Activated CD4-positive, alpha-beta memory T cell treated with anti-CD3 and anti-CD28 coated beads, Interleukin-2, amount 10 ng/mL, durations not matched to agents 7 days and 5 days (primary cell): ENCODE measurements around the gene ARMC6. TPM values are rescaled to one million over a fixed set of nuclear protein-coding genes. Genes with fewer than 3 reads are reported as not detected.

Experiments used
- CTCF ChIA-PET: fragments of 350-600 bp; sonication (Branson Sonifier 250); formaldehyde crosslinking; loops from one replicate; lab custom pipeline; 2021; ENCODE audit warnings: antibody characterized with exemption, inconsistent platforms; lab: Charles Lee
- POLR2A ChIA-PET: fragments of 350-600 bp; sonication (Branson Sonifier 250); formaldehyde crosslinking; loops from one replicate; lab custom pipeline; 2021; ENCODE audit warnings: antibody characterized with exemption; lab: Charles Lee
- DNase-seq: peaks from one replicate; pipeline ENCODE4 v3.0.0-alpha.2; 2020
- H3K27ac Mint-ChIP-seq: one replicate; pipeline ENCODE4 v1.8.0; 2021; ENCODE audit warnings: mild to moderate bottlenecking, mixed read lengths
- H3K27me3 Mint-ChIP-seq: one replicate; pipeline ENCODE4 v1.8.0; 2021; ENCODE audit warnings: mixed read lengths
- H3K36me3 Mint-ChIP-seq: one replicate; pipeline ENCODE4 v1.8.0; 2021; ENCODE audit warnings: low read depth, mixed read lengths
- H3K4me1 Mint-ChIP-seq: one replicate; pipeline ENCODE4 v1.8.0; 2021; ENCODE audit warnings: mixed read lengths
- H3K4me3 Mint-ChIP-seq: one replicate; pipeline ENCODE4 v1.8.0; 2021; ENCODE audit warnings: mild to moderate bottlenecking, mixed read lengths
- H3K9me3 Mint-ChIP-seq: one replicate; pipeline ENCODE4 v1.8.0; 2021; ENCODE audit warnings: mixed read lengths
- total RNA-seq, 2 experiments: library from RNA; stranded (reverse); gene quantifications; one replicate each; pipeline ENCODE4 v1.2.3, GENCODE V29; 2021

ARMC6 gene
- total RNA-seq, 2 experiments from 2014 or later: 19.7 to 22.5 TPM

DNA sequence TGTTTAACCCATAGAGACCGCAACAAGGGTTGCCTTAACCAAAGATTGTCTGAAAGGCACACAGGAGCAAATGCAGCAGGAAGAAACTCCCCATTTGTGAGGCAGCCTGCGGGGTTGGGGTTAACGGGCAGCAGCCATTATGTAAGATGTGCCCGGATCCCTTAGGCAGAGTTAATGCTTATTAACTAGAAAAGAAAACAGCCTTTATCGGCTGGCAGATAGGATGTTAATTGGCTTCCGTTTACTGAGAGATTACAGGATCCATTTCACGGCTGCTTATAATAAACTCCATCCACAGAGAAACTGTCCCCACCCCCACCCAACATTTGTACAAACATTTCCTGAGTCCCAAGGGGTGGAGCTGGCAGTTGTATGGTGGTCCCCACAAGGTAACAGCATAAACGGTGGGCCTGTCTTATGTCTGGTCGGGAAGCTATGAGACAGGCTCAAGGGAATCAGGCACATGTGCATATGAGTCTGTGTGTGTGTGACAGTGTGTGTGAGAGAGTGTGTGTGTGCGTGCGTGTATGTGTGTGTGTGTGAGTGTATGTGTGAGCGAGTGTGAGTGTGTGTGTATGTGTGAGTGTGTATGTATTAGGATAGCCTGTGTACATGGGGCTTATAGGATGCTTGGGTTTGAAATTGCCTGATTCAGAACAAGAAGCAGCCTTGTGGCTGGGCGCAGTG is 40.9 kb downstream of the ARMC6 start:
- ChIA-PET CTCF (no interaction called here), POLR2A (no interaction called here)
- Mint-ChIP-seq H3K27me3 (no peaks in the 10 kb centered on the region), H3K27ac (no peak overlapping the region), H3K4me3 (no peak overlapping the region), H3K9me3 (no peaks in the 10 kb centered on the region), H3K36me3 (peaks cover 2% of the 10 kb centered on the region), H3K4me1 (peaks cover 3% of the 10 kb centered on the region)
- no peak for DNase-seq

GRCh38 chr19:19075126-19075525 is 41.7 kb downstream of the ARMC6 start:
- POLR2A ChIA-PET: no interaction called here

GRCh38 chr19:19076476-19076875 is 43.1 kb downstream of the ARMC6 start:
- no peak overlapping the region for H3K27ac Mint-ChIP-seq
- no peaks in the 10 kb centered on the region for H3K9me3 Mint-ChIP-seq
- no peak for DNase-seq
- no peaks in the 10 kb centered on the region for H3K4me1 Mint-ChIP-seq
- H3K27me3 Mint-ChIP-seq: no peaks in the 10 kb centered on the region
- ChIA-PET POLR2A (no interaction called here), CTCF (no interaction called here)
- H3K4me3 Mint-ChIP-seq: no peak overlapping the region
- H3K36me3 Mint-ChIP-seq: peaks cover 2% of the 10 kb centered on the region

More at GRCh38 chr19:19075126-19075525, 41.7 kb downstream of the ARMC6 start:
- H3K36me3 Mint-ChIP-seq: peaks cover 2% of the 10 kb centered on the region
- H3K27ac Mint-ChIP-seq: no peak overlapping the region
- no peak for DNase-seq
- no peaks in the 10 kb centered on the region for H3K9me3 Mint-ChIP-seq
- H3K4me3 Mint-ChIP-seq: no peak overlapping the region
- no peaks in the 10 kb centered on the region for H3K27me3 Mint-ChIP-seq
- CTCF ChIA-PET: no interaction called here
- H3K4me1 Mint-ChIP-seq: no peaks in the 10 kb centered on the region

GRCh38 chr19:19077103-19077502 is 43.7 kb downstream of the ARMC6 start:
- no peak for DNase-seq
- Mint-ChIP-seq H3K4me1 (no peaks in the 10 kb centered on the region), H3K36me3 (peaks cover 2% of the 10 kb centered on the region), H3K9me3 (no peaks in the 10 kb centered on the region), H3K27ac (no peak overlapping the region), H3K27me3 (no peaks in the 10 kb centered on the region), H3K4me3 (no peak overlapping the region)
- ChIA-PET POLR2A (interaction anchor here (1.0 kb wide), 1 partner anchor 23 kb away, joined by 3 read pairs; no protein-coding TSS in a partner anchor), CTCF (no interaction called here)

GRCh38 chr19:19078801-19079200 is 45.4 kb downstream of the ARMC6 start:
- no peak for DNase-seq
- peaks cover 2% of the 10 kb centered on the region for H3K36me3 Mint-ChIP-seq
- no peaks in the 10 kb centered on the region for H3K27me3 Mint-ChIP-seq
- no peaks in the 10 kb centered on the region for H3K4me1 Mint-ChIP-seq
- H3K27ac Mint-ChIP-seq: no peak overlapping the region
- no peak overlapping the region for H3K4me3 Mint-ChIP-seq
- ChIA-PET CTCF (no interaction called here), POLR2A (no interaction called here)
- no peaks in the 10 kb centered on the region for H3K9me3 Mint-ChIP-seq

DNA sequence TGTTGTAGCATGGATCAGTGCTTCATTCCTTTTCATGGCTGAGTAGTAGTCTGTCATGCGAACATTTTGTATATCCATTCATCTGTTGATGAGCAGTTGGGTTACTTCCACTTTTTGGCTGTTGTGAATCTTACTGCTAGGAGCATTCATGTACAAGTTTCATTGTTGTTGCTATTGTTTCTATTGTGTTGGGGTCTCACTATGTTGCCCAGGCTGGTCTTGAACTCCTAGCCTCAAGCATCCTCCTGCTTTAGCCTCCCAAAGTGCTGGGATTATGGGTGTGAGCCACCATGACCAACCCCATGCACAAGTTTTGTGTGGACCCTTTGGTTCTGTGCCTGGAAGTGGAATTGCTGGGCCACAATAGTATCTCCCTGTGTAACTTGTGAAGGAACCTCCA is 46.2 kb downstream of the ARMC6 start:
- CTCF ChIA-PET: no interaction called here
- POLR2A ChIA-PET: no interaction called here
- Mint-ChIP-seq H3K4me3 (no peak overlapping the region), H3K9me3 (no peaks in the 10 kb centered on the region), H3K36me3 (peaks cover 2% of the 10 kb centered on the region), H3K4me1 (no peaks in the 10 kb centered on the region), H3K27ac (no peak overlapping the region), H3K27me3 (no peaks in the 10 kb centered on the region)
- DNase-seq: no peak

- Mint-ChIP-seq H3K27ac (no peak overlapping the region), H3K9me3 (no peaks in the 10 kb centered on the region), H3K27me3 (no peaks in the 10 kb centered on the region), H3K4me1 (no peaks in the 10 kb centered on the region), H3K4me3 (no peak overlapping the region), H3K36me3 (no peaks in the 10 kb centered on the region)
- ChIA-PET POLR2A (no interaction called here), CTCF (no interaction called here)
- DNase-seq: no peak
Observed at GRCh38 chr19:19081642-19082151, 48.3 kb downstream of the ARMC6 start.

DNA sequence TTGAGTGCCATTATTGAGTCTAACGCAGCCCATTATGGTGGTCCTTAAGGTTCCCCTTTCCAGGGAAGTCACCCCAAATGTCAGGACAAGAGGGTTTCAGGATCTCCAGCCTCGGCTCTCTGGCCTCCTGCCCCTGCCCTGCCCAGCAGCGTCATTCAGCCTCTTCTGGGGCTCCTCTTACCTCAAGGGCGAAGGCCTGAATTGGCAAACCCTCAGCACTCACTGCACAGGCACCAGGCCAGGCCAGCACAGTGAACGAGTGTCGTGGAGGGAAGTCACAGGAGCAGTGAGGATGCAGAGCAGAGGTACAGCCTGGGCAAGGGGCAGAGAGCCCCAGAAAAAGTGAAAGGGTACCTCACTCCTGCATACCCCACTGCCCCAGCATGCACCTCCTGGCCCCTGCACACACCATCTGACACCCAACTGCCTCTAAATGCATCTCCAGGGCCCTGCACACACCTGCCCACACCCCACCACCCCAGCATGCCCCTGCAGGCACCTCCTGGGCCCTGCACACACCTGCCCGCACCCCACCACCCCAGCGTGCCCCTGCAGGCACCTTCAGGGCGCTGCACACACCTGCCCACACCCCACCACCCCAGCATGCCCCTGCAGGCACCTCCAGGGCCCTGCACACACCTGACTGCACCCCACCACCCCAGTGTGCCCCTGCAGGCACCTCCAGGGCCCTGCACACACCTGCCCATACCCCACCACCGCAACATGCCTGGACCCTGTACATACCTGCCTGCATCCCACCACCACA is 50.2 kb downstream of the ARMC6 start:
- no peaks in the 10 kb centered on the region for H3K36me3 Mint-ChIP-seq
- H3K4me3 Mint-ChIP-seq: no peak overlapping the region
- CTCF ChIA-PET: no interaction called here
- POLR2A ChIA-PET: no interaction called here
- no peaks in the 10 kb centered on the region for H3K9me3 Mint-ChIP-seq
- no peaks in the 10 kb centered on the region for H3K4me1 Mint-ChIP-seq
- no peak overlapping the region for H3K27ac Mint-ChIP-seq
- H3K27me3 Mint-ChIP-seq: no peaks in the 10 kb centered on the region
- DNase-seq: no peak

DNA sequence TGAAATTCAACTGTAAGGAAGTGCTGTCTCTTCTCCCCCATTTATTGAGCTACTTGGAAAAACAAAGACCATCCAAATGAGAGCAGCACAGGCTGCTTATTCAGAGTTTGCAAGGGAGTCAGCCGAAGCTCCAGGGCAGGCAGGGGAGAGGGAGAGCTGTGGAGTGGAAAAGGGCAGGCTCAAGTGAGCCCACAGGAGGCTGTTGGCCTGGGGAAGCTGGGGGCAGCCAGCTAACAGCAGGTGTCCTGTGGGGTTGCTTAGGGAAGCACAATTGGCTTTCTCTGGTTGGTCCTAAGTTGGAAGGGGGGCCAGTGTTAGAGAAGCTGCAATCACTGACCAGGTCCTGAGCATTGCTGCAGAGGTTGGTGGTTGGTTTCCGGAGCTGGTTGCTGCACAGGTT is 54.3 kb downstream of the ARMC6 start:
- Mint-ChIP-seq H3K27ac (no peak overlapping the region), H3K9me3 (no peaks in the 10 kb centered on the region), H3K4me1 (no peaks in the 10 kb centered on the region), H3K36me3 (no peaks in the 10 kb centered on the region), H3K27me3 (no peaks in the 10 kb centered on the region), H3K4me3 (no peak overlapping the region)
- ChIA-PET CTCF (interaction anchor here (0.6 to 1.1 kb wide), 2 partner anchors 19 to 25 kb away, joined by 3 to 5 read pairs; no protein-coding TSS in a partner anchor), POLR2A (no interaction called here)
- DNase-seq: no peak

GRCh38 chr19:19094513-19094912 is 61.1 kb downstream of the ARMC6 start:
- peaks cover 6% of the 10 kb centered on the region for H3K36me3 Mint-ChIP-seq
- H3K4me1 Mint-ChIP-seq: no peaks in the 10 kb centered on the region
- H3K27me3 Mint-ChIP-seq: no peaks in the 10 kb centered on the region
- ChIA-PET POLR2A (no interaction called here), CTCF (no interaction called here)
- no peak for DNase-seq
- no peak overlapping the region for H3K27ac Mint-ChIP-seq
- no peak overlapping the region for H3K4me3 Mint-ChIP-seq
- no peaks in the 10 kb centered on the region for H3K9me3 Mint-ChIP-seq

- no peaks in the 10 kb centered on the region for H3K4me1 Mint-ChIP-seq
- ChIA-PET CTCF (no interaction called here), POLR2A (no interaction called here)
- no peak overlapping the region for H3K4me3 Mint-ChIP-seq
- no peaks in the 10 kb centered on the region for H3K27me3 Mint-ChIP-seq
- no peaks in the 10 kb centered on the region for H3K9me3 Mint-ChIP-seq
- peaks cover 6% of the 10 kb centered on the region for H3K36me3 Mint-ChIP-seq
- no peak for DNase-seq
- no peak overlapping the region for H3K27ac Mint-ChIP-seq
Observed at GRCh38 chr19:19095691-19096090, 62.3 kb downstream of the ARMC6 start.

- CTCF ChIA-PET: no interaction called here
- Mint-ChIP-seq H3K27ac (no peak overlapping the region), H3K27me3 (no peaks in the 10 kb centered on the region), H3K36me3 (peaks cover 6% of the 10 kb centered on the region), H3K4me1 (no peaks in the 10 kb centered on the region), H3K4me3 (no peak overlapping the region), H3K9me3 (no peaks in the 10 kb centered on the region)
- POLR2A ChIA-PET: no interaction called here
- DNase-seq: no peak
Observed at GRCh38 chr19:19096641-19097627, 63.5 kb downstream of the ARMC6 start.
